HEK293T (cell line): Measurements from ENCODE around the gene MKNK1.
A peak's percentile ranks its signal among the peaks of the same experiment; 100 is the strongest.

ENCODE experiments used
- CTCF ChIA-PET: fragments of 350-600 bp; formaldehyde crosslinking; extraction: SDS; loops from one replicate; lab custom pipeline; 2021; ENCODE audit warnings: antibody characterized with exemption, inconsistent platforms; lab: Yijun Ruan, JAX
- POLR2A ChIA-PET: fragments of 350-600 bp; formaldehyde crosslinking; extraction: SDS; loops from one replicate; lab custom pipeline; 2020; ENCODE audit warnings: antibody characterized with exemption, inconsistent platforms; lab: Yijun Ruan, JAX
- DNase-seq: peaks from one replicate; pipeline ENCODE4 v3.0.0; 2012; ENCODE audit warnings: mixed read lengths; ENCODE audit errors: extremely low spot score
- ARNT ChIP-seq: fragments of 450-650 bp; IDR thresholded peaks from 2 replicates; pipeline ENCODE4 v1.6.1; 2017; ENCODE audit warnings: mild to moderate bottlenecking
- BHLHE40 ChIP-seq: fragments of 450-650 bp; IDR thresholded peaks from 2 replicates; pipeline ENCODE4 v1.6.1; 2016; ENCODE audit warnings: mild to moderate bottlenecking, moderate library complexity, borderline replicate concordance
- CTBP1 ChIP-seq: fragments of 450-650 bp; IDR thresholded peaks from 2 replicates; pipeline ENCODE4 v1.6.1; 2016; ENCODE audit warnings: borderline replicate concordance
- ELF4 ChIP-seq: fragments of 450-650 bp; IDR thresholded peaks from 2 replicates; pipeline ENCODE4 v1.6.1; 2017; ENCODE audit warnings: antibody characterized with exemption
- FOXA1 ChIP-seq: fragments of 450-650 bp; IDR thresholded peaks from 2 replicates; pipeline ENCODE4 v1.6.1; 2016; ENCODE audit warnings: mild to moderate bottlenecking
- FOXK2 ChIP-seq: fragments of 450-650 bp; IDR thresholded peaks from 2 replicates; pipeline ENCODE4 v1.6.1; 2016; ENCODE audit warnings: mild to moderate bottlenecking
- FOXM1 ChIP-seq: fragments of 450-650 bp; IDR thresholded peaks from 2 replicates; pipeline ENCODE4 v1.6.1; 2017; ENCODE audit warnings: mild to moderate bottlenecking, borderline replicate concordance
- HDGF ChIP-seq: fragments of 450-650 bp; IDR thresholded peaks from 2 replicates; pipeline ENCODE4 v1.6.1; 2017; ENCODE audit warnings: antibody characterized with exemption, borderline replicate concordance
- L3MBTL2 ChIP-seq: fragments of 450-650 bp; conservative IDR thresholded peaks from 2 replicates; pipeline ENCODE4 v1.6.1; 2016; ENCODE audit warnings: mild to moderate bottlenecking
- LEF1 ChIP-seq: fragments of 450-650 bp; IDR thresholded peaks from 2 replicates; pipeline ENCODE4 v1.6.1; 2017; ENCODE audit warnings: mild to moderate bottlenecking, borderline replicate concordance
- PKNOX1 ChIP-seq: fragments of 450-650 bp; IDR thresholded peaks from 2 replicates; pipeline ENCODE4 v1.6.1; 2016
- SP1 ChIP-seq: fragments of 450-650 bp; IDR thresholded peaks from 2 replicates; pipeline ENCODE4 v1.6.1; 2017
- SUZ12 ChIP-seq: fragments of 450-650 bp; IDR thresholded peaks from 2 replicates; pipeline ENCODE4 v1.6.1; 2016; ENCODE audit warnings: mild to moderate bottlenecking
- TARDBP ChIP-seq: fragments of 450-650 bp; IDR thresholded peaks from 2 replicates; pipeline ENCODE4 v1.6.1; 2016
- ZNF384 ChIP-seq: fragments of 450-650 bp; IDR thresholded peaks from 2 replicates; pipeline ENCODE4 v1.6.1; 2016

MKNK1 gene

GRCh38 chr1:46585312-46585938 lies 18.6 kb downstream of the MKNK1 start:
- CTCF ChIA-PET: interaction anchor here (0.6 kb wide), 1 partner anchor 41 kb away, joined by 3 read pairs; no protein-coding TSS in a partner anchor
- TF ChIP-seq BHLHE40 (no peak), LEF1 (no peak), FOXA1 (no peak), ELF4 (no peak), ZNF384 (0 out of 2 replicates have a peak, but pooled peaks have one; percentile 31), HDGF (no peak), FOXK2 (no peak)
- no peak for DNase-seq
- POLR2A ChIA-PET: interaction anchor here (1.2 kb wide), 1 partner anchor 19 kb away, joined by 6 read pairs; the partner anchor contains the start of gene MKNK1

- POLR2A ChIA-PET: interaction anchor here (2.2 kb wide), 1 partner anchor 20 kb away, joined by 10 read pairs; the partner anchor contains the start of gene MKNK1
- TF ChIP-seq FOXM1 (no peak), ELF4 (no peak), SUZ12 (no peak), ZNF384 (no peak)
- no peak for DNase-seq
- CTCF ChIA-PET: interaction anchor here (0.7 to 1.3 kb wide), 2 partner anchors 10 to 35 kb away, joined by 4 to 10 read pairs; no protein-coding TSS in a partner anchor
Measured at GRCh38 chr1:46583494-46583893, 20.6 kb downstream of the MKNK1 start.

GRCh38 chr1:46582972-46583371 lies 21.1 kb downstream of the MKNK1 start:
- DNase-seq: no peak
- ChIA-PET CTCF (interaction anchor here (0.7 to 1.3 kb wide), 2 partner anchors 10 to 36 kb away, joined by 4 to 10 read pairs; no protein-coding TSS in a partner anchor), POLR2A (interaction anchor here (2.2 kb wide), 1 partner anchor 21 kb away, joined by 10 read pairs; the partner anchor contains the start of gene MKNK1)
- no peak for TF ChIP-seq ELF4
- TF ChIP-seq PKNOX1: no peak
- no peak for TF ChIP-seq FOXA1
- TF ChIP-seq CTBP1: no peak
- TF ChIP-seq ARNT: no peak
- no peak for TF ChIP-seq TARDBP
- no peak for TF ChIP-seq FOXK2
- no peak for TF ChIP-seq BHLHE40

- DNase-seq: no peak
- ChIA-PET POLR2A (interaction anchor here (1.2 to 2.2 kb wide), 2 partner anchors 22 to 23 kb away, joined by 3 to 10 read pairs; partner anchors contain the start of gene MKNK1), CTCF (interaction anchor here (1.3 kb wide), 1 partner anchor 12 kb away, joined by 4 read pairs; no protein-coding TSS in a partner anchor)
- TF ChIP-seq ELF4 (no peak), L3MBTL2 (no peak), TARDBP (no peak), PKNOX1 (no peak), HDGF (no peak), SUZ12 (no peak), FOXM1 (no peak), ARNT (no peak)
Measured at GRCh38 chr1:46581681-46582455, 22.2 kb downstream of the MKNK1 start.

- TF ChIP-seq FOXM1: no peak
- TF ChIP-seq BHLHE40: no peak
- TF ChIP-seq TARDBP: no peak
- TF ChIP-seq ZNF384: no peak
- TF ChIP-seq ARNT: no peak
- no peak for TF ChIP-seq PKNOX1
- TF ChIP-seq LEF1: no peak
- TF ChIP-seq FOXK2: no peak
- no peak for TF ChIP-seq CTBP1
- no peak for TF ChIP-seq SUZ12
- TF ChIP-seq L3MBTL2: no peak
- no peak for TF ChIP-seq ELF4
- no peak for TF ChIP-seq SP1
- no peak for TF ChIP-seq HDGF
- no peak for TF ChIP-seq FOXA1
- DNase-seq: no peak
- ChIA-PET CTCF (no interaction called here), POLR2A (no interaction called here)
Measured at GRCh38 chr1:46580140-46580903, 23.7 kb downstream of the MKNK1 start.

GRCh38 chr1:46577671-46578070 lies 26.4 kb downstream of the MKNK1 start:
- no peak for TF ChIP-seq SP1
- TF ChIP-seq FOXM1: no peak
- POLR2A ChIA-PET: no interaction called here

More at GRCh38 chr1:46577671-46578070, 26.4 kb downstream of the MKNK1 start:
- no peak for DNase-seq
- CTCF ChIA-PET: no interaction called here
